ENCODE data around the gene SYNE1.

DNA sequence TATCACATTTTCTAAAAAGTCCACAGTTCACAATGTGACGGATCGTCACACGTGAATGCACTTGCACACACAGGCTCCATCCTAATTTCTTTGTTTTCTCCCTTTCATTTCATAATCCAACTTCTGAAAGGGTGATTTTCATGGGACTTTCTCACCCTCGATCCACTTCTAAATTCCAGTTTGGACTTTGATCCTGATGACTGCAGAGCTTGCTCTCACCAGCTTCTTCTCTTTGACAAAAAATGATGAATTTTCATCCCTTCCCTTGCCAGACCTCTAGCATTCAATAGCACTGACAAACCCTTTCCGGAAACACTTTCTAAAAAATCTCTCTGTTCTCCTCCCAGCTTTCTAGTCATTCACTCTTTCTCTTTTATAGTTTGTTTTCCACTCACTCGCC, 341.2 kb downstream of the SYNE1 start:
- TF ChIP-seq, protein P1, sequence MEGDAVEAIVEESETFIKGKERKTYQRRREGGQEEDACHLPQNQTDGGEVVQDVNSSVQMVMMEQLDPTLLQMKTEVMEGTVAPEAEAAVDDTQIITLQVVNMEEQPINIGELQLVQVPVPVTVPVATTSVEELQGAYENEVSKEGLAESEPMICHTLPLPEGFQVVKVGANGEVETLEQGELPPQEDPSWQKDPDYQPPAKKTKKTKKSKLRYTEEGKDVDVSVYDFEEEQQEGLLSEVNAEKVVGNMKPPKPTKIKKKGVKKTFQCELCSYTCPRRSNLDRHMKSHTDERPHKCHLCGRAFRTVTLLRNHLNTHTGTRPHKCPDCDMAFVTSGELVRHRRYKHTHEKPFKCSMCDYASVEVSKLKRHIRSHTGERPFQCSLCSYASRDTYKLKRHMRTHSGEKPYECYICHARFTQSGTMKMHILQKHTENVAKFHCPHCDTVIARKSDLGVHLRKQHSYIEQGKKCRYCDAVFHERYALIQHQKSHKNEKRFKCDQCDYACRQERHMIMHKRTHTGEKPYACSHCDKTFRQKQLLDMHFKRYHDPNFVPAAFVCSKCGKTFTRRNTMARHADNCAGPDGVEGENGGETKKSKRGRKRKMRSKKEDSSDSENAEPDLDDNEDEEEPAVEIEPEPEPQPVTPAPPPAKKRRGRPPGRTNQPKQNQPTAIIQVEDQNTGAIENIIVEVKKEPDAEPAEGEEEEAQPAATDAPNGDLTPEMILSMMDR (IDR thresholded peaks at IDR 0.05 in 2 of 3, conservative IDR thresholded peaks at IDR 0.05 in 1 of 3; ENCODE audit: control insufficient read depth in 2 of 3, extremely low read depth in 1 of 3, insufficient read depth in 1 of 3, low read depth in 3 of 3, low read length in 3 of 3) = no peak
- TF ChIP-seq, protein P2, sequence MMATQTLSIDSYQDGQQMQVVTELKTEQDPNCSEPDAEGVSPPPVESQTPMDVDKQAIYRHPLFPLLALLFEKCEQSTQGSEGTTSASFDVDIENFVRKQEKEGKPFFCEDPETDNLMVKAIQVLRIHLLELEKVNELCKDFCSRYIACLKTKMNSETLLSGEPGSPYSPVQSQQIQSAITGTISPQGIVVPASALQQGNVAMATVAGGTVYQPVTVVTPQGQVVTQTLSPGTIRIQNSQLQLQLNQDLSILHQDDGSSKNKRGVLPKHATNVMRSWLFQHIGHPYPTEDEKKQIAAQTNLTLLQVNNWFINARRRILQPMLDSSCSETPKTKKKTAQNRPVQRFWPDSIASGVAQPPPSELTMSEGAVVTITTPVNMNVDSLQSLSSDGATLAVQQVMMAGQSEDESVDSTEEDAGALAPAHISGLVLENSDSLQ (IDR thresholded peaks at IDR 0.05) = no peak
- no peak for TF ChIP-seq POLR2A (IDR thresholded peaks at IDR 0.05; ENCODE audit: low read depth, low read length)
- no peak for TF ChIP-seq CREB1 (IDR thresholded peaks at IDR 0.05; ENCODE audit: low read depth)
- no peak for TF ChIP-seq ZNF274 (IDR thresholded peaks at IDR 0.05; ENCODE audit: insufficient read depth, insufficient read length)
- TF ChIP-seq POLR2AphosphoS5 (IDR thresholded peaks at IDR 0.05; ENCODE audit: low read length) = no peak
